GM20000 (cell line): Measurements from ENCODE around the gene FAM47A.

Experiments
- DNase-seq: peaks from one replicate; pipeline ENCODE4 v3.0.0; 2012; ENCODE audit warnings: low spot score
- CTCF ChIP-seq: IDR thresholded peaks from 2 replicates; pipeline ENCODE4 v1.5.1; 2012; ENCODE audit warnings: mild to moderate bottlenecking, control low read depth; ENCODE audit errors: extremely low read depth, missing control alignments

FAM47A gene

GRCh38 chrX:34132028-34132427, at the start of gene FAM47A:
FAM47A (minus strand) TSS chrX:34132314; CDS start chrX:34132278, 36 bp downstream.
- TF ChIP-seq CTCF, result no peak
- no peak for DNase-seq

GRCh38 chrX:34147345-34147744, 15.2 kb upstream of the FAM47A start:
- no peak for TF ChIP-seq CTCF
- no peak for DNase-seq

GRCh38 chrX:34146906-34147305, 14.8 kb upstream of the FAM47A start:
- no peak for DNase-seq
- TF ChIP-seq CTCF, result no peak

- no peak for DNase-seq
- TF ChIP-seq CTCF, result no peak
Observed at GRCh38 chrX:34144246-34144645, 12.1 kb upstream of the FAM47A start.

- TF ChIP-seq CTCF, result no peak
- no peak for DNase-seq
Observed at GRCh38 chrX:34140816-34141215, 8.7 kb upstream of the FAM47A start.

GRCh38 chrX:34130980-34131744, 952 bp downstream of the FAM47A start:
- no peak for TF ChIP-seq CTCF
- no peak for DNase-seq

GRCh38 chrX:34130501-34130900, 1.6 kb downstream of the FAM47A start:
- no peak for TF ChIP-seq CTCF
- DNase-seq, result no peak
